NCI-H2081 (cell line): Measurements from ENCODE around the gene ELAVL2.

Source experiments
- DNase-seq, 2 experiments: peaks; one replicate each; lab custom pipeline; 2025; lab: John Stamatoyannopoulos, UW

ELAVL2 gene

DNA sequence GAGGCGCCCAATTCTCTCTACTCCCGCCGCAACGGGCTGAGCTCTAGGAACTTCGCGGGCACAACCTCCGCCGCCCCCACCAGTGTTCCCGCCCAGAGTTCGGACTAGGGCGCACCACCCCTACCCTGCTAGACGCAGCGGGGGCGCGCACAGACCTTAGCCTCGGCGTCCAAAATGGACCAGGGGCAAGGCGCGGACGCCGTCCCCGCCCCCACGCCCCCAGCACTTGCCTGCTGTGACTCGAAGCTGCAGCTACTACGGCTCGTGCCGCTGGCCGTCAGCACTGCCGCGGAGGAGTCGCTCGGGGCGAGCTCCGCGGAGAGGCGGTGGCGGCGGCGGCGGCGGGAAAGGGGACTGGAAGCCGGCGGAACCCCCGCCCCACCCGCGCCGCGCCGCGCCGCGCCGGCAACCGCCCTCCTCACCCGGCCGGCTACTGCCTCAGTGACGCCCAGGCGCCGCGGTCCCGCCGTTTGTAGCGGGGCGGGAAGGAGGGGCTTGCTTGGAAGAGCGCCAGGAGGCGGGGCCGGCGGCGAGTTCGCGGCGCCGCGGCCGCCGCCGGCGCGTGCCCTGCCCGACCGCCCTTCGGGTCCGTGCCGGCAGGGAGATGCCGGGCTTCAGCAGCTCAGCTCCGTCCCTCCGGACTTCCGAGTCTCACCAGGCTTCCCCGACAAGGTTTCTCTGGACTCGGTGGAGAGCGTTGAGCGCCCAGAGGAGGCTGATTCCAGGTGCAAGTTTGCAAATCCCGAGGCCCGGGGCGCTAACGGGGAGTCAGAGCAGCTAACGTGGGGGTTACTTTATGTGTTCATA is 4.5 kb downstream of the ELAVL2 start:
- peak; percentile 80 to 89 for DNase-seq

DNA sequence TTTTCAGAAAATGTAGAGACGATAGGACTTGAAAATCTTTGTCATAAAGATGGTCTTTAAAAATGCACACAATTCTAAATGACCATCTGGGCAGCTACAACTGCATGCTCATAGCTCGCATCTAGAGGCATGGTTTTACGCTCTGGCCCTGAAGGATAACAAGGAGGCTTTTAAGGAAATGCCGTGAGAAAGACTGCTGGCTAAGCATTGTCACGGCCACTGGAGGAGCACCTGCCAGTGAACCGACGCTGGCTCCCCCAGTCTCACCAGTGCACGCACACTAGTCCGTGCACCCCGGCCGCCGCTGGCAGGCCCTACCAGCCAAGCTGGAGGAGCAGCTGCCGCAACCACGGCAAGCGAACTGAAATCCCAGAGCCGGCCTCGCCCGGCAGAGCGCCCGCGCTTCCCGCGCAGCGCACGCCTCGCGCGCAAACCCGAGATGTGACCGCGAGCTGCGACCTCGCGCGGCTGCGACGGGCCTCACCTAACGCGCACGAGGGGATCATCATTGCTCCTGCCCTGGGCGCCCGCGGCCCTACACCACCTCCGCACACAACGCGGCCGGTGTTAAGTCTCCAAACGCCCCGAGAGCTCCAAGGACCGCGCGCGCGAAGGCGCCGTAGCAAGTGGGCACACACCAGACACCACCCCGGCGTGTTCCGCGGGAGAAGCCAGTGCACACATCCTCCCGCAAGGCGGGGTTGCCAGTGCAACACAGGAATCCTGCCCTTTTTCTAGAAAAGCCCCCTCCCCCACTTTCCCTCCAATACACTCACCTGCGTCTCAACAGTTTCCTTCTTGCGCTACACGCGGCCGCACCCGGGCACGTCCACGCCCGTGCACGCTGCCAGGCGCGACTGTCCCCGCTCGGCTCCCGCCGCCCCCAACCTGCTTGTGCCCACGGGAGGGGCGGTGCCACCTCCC is 5.3 kb downstream of the ELAVL2 start:
- DNase-seq = peak; percentile 72 to 79

DNA sequence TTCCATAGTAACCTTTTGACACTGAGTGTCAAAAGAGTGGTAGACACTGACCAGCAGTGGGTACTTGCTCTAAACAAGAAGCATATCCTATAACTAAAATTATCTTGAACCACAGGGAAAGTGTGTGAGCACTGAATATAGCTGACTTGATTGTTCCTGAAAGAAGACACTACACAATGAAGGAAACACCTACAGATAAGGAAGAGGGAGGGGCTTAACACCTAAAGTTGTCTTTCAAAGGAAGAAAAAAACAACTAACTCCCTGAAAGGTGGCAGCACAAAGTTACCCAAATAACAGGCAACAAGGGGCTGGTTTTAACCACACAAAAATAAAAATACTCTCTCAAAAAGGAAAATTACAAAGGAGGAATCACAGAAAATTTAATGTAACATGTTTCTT is 6.6 kb downstream of the ELAVL2 start:
- DNase-seq = no peak

DNA sequence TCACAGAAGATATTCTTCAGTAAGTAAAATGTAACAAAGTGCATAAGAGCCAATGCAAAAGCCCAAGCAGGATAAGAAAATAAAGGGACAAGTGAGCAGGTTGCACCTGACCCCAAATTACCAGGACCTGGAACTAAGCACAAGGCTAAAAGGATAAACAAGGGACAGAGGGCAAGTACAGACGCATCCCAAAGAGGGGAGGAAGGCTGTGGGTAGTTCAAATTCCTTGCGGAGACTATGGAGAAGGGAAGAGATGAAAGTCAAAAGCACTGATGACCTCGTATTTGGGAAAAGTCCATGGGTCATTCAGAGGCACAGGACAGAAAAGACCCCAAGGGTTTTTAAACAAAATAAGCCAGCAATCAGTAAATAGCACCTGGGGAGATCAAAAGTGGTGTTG is 11.8 kb downstream of the ELAVL2 start:
- DNase-seq = no peak

DNA sequence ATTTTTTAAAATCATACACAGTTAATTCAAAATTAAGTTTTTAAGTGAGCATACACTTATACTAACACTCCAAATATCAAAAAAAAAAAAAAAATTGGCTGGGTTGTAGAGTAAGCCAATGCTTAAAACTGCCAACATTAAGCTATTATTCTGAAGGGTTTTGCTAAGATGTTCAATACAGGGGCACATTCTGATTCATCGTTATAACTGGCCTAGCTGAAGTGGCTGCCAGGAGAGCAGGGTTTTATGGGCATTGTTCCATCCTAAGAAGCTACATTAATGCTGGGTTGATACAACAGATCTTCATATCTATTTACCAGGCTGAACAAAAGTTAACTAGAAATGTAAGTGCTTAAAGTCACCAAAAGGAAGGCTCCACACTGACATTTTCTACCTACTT is 13.4 kb downstream of the ELAVL2 start:
- no peak for DNase-seq

DNA sequence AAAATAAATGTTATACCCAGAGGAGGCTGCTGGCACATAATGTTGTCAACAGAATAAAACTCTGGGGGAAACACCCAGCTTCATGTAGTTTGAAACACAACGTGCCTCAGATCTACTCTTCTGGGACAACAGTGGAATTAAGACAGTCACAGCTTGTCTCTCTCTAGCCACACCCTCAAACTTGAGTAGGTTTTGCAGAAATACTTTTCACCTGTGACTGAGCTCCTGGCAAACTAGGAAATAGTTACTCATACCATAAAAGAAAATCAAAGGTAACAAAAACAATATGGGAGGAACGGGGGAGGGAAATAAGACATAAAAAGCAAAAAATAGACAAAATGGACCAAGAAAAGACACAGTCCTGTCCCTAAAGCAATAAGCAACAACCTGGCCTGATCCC is 14.4 kb downstream of the ELAVL2 start:
- no peak for DNase-seq

DNA sequence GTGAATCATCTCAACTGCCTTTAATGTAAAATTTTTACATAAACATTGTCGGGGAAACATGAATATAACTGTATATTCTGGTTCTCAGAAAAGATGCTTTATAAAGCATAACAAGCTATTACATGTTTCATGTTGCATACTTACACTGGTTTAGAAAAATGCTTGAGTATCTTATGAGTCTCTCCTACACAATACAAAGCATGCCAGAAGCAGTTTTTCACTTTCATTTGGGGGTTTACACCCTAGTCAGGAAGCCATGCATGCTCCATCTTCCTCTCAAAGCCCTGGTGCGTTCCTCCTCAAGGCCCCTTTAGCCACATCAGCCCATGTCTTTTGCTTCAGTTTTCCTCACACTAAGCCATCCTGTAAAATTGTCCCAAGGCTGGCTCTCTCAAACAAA is 22.8 kb downstream of the ELAVL2 start:
- no peak for DNase-seq

- DNase-seq = no peak
Measured at GRCh38 chr9:23801523-23801922, 24.5 kb downstream of the ELAVL2 start.

DNA sequence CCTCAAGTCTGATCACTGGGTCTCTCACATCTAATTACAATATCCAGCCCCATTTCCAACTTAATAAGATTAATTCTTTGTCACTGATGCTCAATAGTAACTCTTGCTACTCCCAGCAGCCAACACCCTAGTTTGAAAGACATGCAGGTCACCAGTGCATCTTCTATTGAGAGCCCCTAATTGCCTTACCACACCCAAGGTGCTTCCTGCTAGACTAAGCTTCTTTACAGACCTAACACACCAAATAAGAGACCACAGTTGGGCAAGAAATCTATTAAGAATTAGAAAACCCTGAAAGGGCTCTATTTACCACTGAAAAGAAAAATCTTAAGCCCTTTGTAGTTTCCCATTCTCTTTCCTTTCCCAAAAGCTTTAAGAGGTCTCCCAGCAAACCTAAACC is 26.5 kb downstream of the ELAVL2 start:
- DNase-seq = no peak

DNA sequence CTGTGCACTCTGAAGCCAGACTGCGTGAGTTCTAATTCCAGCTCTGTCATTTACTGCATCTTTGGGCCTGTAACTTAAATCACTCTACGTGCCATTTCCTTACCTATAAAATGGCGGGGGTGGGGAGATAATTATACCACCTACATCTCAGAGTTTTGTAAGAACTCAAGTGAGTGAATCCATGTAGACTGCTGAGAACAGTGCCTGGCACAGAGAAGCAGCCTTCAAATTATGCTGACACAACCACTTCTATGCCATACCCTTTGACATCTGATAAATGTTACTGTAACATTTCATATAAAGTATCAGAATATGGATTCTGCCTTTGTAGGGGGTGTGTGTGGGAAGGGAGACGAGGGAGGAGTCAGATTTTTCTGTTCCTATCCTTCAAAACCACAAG is 27.7 kb downstream of the ELAVL2 start:
- no peak for DNase-seq

GRCh38 chr9:23796209-23796608 is 29.8 kb downstream of the ELAVL2 start:
- DNase-seq = no peak

DNA sequence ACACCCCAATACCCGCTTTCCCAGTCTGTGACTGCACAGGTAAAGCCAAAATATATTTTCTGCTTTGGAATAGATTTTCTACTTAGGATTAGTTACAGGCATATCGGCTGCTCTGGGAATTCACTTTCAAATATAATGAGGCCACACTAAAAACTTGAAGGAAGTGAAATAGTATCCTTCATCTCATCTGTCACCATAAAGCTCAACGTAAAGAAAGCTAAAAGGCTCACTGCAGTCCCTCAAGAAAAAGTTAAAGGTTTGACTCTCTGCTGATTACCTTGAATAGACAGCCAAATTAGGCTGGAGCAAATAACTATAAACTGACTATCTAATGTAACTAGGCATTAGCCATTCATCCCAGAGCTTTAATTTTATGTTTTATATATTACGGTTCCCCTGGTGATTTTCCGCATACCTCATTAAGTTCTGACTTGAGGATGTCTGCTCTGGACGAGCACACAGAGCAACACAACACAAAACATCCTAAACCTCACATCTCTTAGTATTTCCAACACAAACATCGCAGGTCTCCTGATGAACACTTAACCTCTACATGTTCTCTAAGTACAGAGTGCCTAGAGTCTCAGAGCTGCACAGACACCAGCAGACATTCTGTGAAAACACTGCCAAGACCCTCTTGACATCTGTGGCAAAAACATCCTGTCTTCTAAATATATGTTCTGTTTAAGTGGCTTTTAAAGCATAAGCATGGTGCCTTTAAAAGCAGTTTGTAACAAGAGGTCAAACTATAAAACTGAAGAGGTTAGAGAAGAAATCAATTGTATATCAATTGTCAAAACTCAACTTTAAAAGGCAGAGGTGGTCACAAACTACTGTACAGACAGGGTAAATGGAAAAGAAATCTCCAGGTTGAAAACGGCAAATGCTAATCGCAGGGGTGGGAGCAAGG is 35.4 kb downstream of the ELAVL2 start:
- DNase-seq = no peak

GRCh38 chr9:23789529-23790254 is 36.3 kb downstream of the ELAVL2 start:
- DNase-seq = no peak

GRCh38 chr9:23784962-23785361 is 41.1 kb downstream of the ELAVL2 start:
- no peak for DNase-seq

DNA sequence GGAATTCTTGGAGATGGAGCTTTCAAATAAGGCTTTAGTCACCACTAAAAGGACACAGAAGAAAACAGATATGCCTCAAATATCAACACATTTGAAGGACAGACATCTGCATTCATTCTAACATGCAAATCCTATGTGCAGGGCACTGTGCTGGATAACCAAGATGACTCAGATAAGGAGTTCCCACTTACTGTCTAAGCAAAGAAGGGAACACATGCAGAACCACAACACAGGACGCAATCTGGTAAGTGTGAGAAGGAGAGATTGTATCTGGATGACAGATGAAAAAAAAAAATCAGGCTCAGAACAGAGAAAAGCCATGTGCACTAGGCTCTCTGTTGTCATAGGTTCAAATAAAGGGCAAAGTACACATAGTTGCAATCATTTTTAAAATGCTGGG is 42.5 kb downstream of the ELAVL2 start:
- DNase-seq = no peak

DNA sequence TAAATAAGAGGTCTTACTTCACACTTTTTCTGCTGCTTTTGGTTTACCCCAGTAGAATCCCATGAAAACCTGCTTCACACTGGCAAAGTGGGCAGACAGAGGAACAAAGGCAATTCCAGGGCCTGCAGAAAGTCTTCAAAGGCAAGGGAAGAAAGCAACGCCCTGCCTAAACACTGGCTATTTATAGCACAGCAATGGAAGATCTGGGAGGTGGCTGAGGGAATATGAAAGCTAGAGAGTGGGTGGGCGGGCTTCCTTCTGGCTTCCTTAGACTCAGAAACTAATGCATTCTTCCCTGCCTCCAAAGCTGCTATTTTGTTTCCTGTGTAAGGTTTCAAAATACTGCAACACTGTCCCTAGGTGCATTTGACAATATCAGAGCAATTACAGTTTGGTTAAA is 46.8 kb downstream of the ELAVL2 start:
- DNase-seq = no peak

DNA sequence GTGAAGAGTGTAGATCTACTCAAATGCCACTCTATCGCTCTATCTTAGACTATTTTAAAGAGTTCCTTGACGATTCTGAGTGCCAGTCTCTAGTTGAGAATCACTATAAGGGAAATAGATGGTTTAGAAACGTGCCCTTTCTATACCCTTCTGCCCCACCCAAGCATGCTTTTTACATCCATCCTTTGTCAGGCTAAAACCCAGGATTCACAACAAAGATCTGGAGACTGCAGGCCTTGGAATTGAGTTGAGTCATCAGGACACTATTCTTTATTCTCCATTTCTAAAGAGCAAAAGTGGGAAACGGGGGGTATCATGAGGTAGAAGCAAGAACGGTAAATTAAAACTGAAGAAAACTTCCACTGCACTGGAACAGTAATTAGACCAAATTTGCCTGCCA is 48.7 kb downstream of the ELAVL2 start:
- DNase-seq = no peak

GRCh38 chr9:23775549-23775948 is 50.5 kb downstream of the ELAVL2 start:
- DNase-seq = no peak

GRCh38 chr9:23774266-23774665 is 51.8 kb downstream of the ELAVL2 start:
- DNase-seq = no peak

DNA sequence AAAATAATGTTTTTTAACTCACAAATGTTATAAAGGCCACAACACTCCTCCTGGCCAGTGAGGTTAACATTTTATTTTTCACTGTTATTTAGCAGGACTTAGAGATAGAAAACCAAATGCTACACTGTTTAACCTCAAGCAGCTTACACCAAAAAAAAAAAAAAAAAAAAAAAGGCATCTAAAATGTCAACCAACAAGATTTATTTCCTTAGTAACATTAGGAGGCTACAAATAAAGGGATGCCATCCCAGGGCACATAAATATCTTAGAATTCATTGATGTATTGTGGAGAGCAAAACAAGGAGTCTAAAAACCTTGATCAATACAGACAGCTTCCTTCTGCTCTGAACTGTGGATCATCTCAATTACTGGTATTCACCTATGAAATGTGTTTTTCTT is 53.7 kb downstream of the ELAVL2 start:
- DNase-seq = no peak

DNA sequence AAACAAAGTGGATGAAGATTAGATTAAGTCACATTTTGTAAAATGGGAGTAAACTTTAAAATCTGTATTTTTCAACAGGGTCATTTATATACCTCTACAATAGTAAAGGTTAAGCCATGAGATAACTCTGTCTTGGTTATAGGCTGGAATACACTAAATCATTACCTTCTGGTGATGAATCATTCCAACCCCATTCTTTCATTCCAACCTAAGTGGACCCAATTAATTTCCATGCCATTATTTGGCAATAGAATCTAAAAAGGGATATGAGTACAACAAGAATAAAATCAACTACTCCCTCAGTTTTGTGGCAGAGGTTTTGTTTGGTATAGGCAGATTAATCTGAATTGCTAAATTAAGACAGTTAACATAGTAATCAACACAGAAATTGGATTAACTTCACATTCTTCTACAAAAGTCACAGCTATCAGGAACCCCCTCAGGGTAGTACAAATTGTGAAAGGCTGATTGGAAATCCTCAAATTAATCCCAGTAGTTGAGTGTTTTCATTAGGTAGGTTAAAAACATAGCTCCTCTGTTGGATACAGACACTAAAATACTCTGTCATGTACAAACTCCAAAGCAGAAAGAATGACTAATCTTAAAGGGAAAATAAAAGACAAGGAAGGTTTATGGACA is 54.2 kb downstream of the ELAVL2 start:
- no peak for DNase-seq
